RCC 7860 (cell line): ENCODE measurements around the gene CERT1.
"Not testable (repeated sequence)": the region's sequence is repeated elsewhere in the genome, so short reads cannot be mapped to it uniquely, and the experiment has no call there.

Source experiments
- DNase-seq: peaks from one replicate; pipeline ENCODE4 v3.0.0-alpha.2; 2015; ENCODE audit warnings: low spot score
- FAIRE-seq: peaks from 2 replicates; lab custom pipeline; 2012; peaks lifted over from hg19 to GRCh38; lab: Jason Lieb, UNC

Gene CERT1

DNA sequence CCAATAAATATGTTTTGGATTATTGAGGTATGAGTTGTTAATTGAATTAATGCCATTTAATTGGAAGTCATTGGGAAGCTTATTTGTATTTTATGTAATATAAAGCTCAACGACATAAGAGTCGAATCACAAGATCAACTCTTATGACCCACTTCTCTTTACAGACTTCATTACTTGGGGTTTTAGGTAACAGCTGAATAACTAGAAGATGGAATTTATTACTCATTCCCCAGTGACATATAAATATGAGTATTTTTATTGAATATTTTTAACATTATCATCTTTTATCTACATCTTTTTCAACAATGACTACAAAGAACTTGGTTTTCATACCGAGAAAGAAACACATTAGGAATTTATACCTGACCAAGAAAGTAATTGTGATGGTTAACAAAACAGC, 153.3 kb downstream of the CERT1 start:
- FAIRE-seq (no peak), DNase-seq (no peak)

DNA sequence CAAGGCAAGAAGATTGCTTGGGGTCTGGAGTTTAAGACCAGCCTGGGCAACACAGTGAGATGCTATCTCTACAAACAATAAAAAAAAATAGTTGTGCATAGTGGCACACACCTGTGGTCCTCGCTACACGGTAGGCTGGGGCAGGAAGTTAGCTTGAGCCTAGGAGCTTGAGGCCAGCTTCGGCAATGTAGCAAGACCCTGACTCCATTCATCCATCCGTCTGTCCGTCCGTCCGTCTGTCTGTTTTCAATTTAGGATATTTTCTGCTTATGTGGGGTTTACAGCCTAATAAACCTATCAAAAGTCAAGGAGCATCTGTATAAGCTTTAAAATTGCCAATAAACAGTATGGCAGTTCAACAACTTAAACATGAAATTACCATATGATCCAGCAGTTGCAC, 154.7 kb downstream of the CERT1 start:
- FAIRE-seq, result no peak
- DNase-seq, result no peak

DNA sequence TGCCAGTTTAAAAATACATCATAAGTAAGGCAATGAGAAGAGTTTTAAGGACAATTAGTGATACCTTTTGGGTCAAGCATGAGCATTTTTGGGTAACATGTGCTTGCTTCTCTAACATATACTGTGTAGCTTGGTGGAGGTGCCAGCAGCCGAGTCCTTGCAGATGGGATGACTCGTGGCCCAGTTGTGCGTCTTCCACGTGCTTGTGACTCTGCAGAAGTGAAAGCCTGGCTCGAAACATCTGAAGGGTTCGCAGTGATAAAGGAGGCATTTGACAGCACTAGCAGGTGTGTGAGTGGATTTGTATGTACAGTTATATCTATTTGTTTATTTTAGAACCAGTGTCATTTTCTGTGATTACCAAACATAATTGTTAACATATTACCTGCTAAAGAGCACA, 156.2 kb downstream of the CERT1 start:
- DNase-seq, result no peak

DNA sequence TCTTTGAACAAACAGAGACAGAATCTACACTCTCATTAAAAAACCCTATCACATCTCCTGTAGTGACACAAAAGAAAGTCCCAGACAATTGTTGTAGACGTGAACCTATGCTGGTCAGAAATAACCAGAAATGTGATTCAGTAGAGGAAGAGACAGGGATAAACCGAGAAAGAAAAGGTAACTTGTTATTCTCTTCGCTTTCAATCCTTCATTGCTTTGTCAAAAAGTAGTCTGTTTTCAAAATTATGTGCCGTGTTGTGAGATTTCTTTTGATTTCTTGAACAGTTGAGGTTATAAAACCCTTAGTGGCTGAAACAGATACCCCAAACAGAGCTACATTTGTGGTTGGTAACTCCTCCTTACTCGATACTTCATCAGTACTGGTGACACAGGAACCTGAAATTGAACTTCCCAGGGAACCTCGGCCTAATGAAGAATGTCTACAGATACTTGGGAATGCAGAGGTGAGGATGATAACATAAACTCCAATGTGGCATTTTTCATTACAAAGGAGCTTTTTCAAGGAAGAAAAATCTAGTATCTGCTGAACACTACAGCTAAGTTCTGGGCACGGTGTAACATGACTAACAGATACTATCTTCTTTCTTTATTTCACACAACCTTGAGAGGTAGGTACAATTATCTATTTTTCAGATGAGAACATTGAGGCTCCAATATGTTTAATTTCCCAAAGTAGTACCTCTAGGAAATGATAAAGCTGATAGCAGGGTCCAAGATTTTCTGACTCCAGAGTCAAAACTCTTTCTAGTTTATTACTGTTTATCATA, 160.1 kb downstream of the CERT1 start:
- no peak for FAIRE-seq
- DNase-seq, result no peak

More for the DNA sequence above, 156.2 kb downstream of the CERT1 start:
- FAIRE-seq, result no peak

DNA sequence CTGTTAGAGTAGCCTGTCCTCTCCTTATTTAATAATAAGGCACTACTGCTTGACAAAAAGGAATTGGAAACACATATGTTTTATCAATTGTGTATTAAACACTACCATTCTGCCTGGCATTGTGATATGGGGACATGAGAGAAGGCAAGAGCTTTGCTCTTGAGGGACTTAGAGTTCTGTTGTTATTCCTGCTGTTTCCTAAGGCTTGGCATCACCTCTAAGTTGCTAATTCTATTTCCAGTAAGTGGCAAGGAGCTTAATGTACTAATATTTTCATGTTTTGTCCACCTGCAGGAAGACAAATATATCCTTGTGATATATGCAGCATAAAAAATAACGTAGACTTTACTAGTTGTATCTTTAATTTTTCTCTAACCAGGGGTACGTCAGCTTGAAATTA, 161.8 kb downstream of the CERT1 start:
- DNase-seq (no peak), FAIRE-seq (no peak)

DNA sequence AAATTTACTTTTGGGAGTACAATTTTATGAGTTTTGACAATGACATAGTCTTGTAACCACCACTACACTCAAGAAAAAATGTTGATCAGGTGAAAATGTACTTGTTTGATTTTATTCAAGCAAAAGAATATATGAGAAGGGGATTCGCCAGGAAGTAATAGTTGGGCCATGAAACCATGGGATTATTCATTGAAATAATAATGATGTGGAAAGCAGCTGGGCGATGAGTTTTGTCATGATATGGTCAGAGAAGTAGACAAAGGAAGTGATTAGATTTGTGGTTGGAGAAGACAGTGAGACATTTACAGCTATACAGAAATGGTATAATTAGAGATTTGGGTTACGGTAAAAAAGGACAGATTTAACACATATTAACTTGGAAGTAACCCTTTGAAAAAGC, 163.2 kb downstream of the CERT1 start:
- FAIRE-seq, result no peak

DNA sequence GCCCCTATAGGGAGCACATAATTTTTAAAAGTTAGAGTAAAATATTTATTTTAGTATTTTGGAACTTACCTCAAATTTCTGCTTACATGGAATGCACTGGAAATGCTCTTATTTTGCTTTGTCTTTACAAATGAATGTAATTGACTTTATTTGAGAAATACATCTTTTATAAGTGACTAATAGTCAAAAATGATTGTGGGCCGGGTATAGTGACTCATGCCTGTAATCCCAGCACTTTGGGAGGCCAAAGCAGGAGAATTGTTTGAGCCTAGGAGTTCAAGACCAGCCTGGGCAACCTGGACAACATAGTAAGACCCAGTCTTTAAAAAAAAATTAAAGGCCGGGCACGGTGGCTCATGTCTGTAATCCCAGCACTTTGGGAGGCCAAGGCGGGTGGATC, 168.6 kb downstream of the CERT1 start:
- DNase-seq, result no peak
- no peak for FAIRE-seq

More for the DNA sequence above, 163.2 kb downstream of the CERT1 start:
- DNase-seq, result peak; percentile 20

DNA sequence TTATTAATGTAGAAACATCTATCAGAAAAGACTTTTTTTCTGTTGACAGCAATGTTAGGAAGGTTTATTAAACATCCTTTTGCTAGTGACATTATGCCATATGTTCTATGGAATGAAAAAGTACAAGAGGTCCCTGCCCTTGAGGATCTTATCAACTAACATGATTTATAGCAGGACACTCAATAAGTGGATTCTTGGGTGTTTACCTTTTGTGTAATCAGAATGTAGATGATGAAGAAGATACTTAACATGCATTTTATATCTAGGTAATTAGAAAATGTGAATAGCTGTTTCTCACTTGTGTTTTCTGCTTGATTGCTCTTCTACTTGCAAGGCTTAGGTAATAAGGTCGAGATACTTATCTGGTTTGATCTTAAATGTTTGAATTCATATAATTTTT, 169.5 kb downstream of the CERT1 start:
- FAIRE-seq (no peak), DNase-seq (no peak)

DNA sequence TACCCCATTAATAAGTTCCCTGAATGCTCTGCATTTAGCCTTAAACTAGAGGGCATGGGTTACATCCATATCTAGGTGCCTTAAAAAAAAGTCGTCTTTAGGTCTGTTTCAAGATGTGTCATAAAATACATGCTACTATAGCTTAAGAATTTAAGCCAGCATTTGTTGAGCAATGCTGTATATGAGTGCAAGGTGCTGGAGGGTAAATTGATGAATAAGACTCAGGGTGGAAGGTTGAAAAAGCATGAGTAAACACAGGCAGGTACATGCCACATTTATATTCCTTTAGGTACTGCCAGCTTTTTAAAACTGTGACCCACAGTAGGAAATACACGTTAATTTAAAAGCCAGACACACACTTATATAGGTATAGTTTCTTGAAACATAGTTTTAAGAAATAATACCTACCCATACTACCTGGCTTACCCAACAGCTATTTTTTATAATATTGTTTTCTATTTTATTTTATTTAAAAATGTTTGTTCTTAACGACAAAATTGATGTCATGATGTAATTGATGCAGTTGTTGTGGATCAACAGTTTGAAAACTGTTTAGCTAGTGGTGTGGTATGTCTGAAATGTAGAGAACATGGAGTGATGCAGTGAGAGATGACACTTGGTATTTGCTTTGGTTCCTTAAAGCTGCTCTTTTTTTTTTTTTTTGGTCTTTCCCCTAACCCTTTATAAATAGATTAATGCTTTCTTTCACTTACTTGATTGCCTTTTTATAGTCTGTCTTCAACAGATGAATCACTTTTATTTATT, 170.5 kb downstream of the CERT1 start:
- no peak for FAIRE-seq
- no peak for DNase-seq

DNA sequence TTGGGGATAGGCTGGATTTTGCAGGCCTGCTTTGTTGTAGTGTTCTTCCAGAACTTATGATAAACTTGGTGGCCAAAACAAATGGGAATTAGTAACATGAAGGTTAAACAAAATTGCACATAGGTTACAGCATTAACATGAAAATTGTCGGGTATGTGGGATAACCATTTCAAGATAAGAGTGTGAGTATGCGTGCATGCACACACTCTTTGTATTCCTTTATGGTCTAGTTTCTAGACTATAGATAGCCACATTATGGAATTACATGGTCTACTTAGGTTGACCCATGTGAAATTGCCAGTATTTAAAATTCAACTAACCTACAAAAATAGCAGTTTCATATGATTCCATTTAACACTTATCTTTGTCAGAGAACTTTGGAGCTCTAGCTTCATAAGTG, 173.0 kb downstream of the CERT1 start:
- DNase-seq (no peak), FAIRE-seq (no peak)

DNA sequence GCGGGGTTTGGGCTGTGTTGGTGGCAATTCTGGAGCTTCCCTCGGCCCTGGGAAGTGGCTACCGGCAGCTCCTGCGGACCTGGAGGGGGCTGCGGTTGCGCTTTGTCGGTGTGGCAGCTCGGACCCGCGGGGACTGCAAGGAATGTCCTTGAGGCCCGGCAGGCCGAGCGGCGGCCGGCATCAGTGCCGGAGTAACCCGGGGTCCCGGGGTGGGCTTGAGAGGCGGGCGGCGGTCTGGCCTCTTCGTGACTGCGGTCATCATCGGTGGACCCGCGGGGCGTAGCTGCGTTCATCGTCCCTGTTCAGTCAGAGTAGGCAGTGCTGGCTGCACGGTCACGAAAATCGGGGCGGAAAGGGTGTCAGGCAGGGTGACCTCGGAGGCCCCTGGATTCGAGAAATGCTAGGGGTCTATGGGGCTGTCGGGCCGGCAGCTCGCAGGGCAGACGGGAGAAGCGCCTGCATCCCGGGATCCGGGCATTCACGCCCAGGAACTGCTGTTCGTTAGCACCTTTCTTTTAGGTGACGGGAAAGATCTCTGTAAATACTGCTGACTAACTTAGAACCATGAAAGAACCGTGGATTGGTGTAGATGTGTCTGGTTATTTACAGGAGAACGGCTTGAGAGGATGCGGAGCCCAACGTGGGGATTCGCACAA, 173.9 kb downstream of the CERT1 start:
- no peak for FAIRE-seq
- no peak for DNase-seq

DNA sequence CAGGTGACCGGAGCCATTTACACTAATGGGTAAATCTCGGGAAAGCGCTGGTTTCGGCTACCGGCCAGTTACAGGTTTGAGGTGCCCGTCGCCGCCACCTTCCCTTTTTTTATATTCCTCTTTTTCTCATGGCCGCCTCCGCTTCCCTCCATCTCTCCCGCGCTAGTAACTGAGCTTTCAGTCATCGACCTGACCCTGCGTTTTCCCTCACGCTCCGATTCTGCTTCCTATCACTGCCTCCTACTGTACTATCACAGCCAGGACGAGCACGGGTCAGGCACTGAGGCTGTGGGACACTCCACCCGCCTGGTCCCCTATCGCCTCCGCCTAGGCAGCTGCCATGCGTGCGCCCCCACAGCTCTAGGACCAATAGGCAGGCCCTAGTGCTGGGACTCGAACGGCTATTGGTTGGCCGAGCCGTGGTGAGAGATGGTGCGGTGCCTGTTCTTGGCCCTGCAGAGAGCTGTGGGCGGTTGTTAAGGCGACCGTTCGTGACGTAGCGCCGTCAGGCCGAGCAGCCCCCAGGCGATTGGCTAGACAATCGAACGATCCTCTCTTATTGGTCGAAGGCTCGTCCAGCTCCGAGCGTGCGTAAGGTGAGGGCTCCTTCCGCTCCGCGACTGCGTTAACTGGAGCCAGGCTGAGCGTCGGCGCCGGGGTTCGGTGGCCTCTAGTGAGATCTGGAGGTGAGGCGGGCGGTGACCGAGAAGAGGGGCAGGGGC, 174.7 kb downstream of the CERT1 start, which contains the start of gene HMGCR:
HMGCR (plus strand) TSS at position 606 of the 722 bp plus-strand sequence. CDS start 5,386 bp downstream, outside the sequence.
- peak; percentile 96 for DNase-seq
- FAIRE-seq, result peak; percentile 80

DNA sequence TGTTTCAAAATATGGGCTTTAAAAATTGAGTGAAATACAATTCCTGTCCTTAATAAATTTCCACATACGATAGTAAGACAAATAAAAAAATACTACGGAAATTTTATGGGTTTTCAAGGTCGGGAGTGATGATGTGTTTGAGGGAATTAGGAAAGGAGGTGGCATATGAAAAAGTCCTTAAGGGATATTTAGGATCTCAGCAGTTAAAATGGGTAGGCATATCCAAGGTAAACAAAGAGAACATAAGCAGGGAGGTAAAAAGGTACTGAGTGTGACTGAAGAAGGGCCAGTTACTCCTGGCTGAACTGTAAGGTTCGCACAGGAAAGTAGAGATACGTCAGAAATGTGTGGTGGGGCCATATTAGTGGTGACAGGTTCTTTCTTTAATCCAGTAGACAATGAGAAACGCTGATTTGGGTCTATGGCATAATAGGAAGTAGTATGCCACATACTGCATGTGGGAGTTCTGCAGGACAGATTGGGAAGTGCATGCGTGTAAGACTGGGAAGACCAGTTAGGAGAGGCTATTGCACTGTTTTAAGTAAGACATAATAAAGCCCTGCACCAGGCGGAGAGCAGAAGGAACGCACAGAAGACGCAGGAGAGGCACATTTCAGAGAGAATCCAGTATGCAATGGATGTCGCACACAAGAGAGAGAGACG, 175.3 kb downstream of the CERT1 start:
- FAIRE-seq (no peak), DNase-seq (peak; percentile 72)

DNA sequence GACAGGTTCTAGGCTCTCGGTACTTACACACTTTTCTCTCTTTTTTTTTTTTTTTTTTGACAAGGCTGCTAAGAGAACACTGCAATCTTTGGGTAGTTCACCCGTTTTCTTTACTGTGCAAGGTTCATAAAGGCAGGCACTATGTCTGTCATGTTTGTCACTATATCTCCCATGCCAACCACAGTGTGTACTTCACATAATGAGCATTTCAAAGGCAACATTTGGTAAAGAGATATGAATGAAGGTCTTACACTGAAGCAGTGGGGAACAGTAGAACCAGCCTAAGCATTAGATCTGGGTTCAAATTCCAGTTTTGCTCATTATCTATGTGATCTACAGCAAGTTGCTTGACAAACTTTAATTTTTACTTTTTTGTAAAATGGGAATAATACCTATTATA, 175.9 kb downstream of the CERT1 start:
- FAIRE-seq (no peak), DNase-seq (no peak)

DNA sequence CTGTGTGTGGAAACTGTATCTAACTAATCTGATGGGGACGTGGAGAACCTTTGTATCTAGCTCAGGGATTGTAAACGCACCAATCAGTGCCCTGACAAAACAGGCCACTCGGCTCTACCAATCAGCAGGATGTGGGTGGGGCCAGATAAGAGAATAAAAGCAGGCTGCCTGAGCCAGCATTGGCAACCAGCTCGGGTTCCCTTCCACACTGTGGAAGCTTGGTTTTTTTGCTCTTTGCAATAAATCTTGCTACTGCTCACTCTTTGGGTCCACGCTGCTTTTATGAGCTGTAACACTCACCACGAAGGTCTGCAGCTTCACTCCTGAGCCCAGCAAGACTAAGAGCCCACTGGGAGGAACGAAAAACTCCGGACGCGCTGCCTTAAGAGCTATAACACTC, 177.0 kb downstream of the CERT1 start:
- DNase-seq, FAIRE-seq: not testable (repeated sequence)

DNA sequence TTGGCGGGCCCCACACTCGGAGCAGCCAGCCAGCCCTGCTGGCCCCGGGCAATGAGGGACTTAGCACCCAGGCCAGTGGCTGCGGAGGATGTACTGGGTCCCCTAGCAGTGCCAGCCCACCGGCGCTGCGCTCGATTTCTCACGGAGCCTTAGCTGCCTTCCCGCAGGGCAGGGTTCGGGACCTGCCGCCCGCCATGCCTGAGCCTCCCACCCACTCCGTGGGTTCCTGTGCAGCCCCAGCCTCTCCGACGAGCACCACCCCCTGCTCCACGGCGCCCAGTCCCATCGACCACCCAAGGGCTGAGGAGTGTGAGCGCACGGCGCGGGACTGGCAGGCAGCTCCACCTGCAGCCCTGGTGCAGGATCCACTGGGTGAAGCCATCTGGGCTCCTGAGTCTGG, 177.7 kb downstream of the CERT1 start:
- not testable (repeated sequence) for DNase-seq, FAIRE-seq

DNA sequence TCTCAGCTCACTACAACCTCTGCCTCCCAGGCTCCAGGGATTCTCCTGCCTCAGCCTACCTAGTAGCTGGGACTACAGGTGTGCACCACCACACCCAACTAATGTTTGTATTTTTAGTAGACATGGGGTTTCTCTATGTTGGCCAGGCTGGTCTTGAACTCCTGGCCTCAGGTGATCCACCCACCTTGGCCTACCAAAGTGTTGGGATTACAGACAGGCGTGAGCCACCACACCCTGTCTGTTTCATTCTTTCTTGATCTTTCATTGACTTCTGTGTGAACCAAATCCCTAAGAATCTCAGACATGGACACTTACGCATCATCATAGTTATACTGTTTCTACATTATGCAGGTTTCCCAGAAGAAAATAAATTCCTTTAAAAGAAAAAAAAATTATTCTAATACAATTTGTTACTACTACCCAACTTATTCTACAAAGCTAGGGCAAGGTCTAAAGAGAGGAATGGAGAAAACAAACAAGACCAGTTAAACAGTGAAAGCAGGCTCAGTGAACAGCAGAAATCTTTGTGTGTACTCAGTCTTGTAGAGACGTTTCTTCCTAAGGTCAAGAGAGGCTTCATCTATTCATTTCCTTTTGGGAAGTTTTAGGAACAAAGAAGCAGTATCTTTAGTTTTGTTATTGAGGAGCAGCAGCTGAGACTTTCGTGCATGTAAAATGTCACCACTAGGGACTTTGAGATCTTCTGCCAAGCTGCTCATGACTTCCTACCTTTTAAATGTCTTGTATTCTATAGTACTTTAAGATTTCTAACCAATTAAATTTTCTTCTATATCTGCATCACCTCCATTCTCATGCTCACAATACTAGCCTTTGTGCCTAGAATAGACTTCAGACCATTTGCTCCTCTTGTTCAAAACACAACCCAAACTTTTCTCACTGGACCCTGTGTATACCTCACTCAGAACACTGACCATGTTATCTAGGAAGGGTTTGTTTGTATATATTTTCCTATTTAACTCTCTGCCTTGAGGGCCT, 180.0 kb downstream of the CERT1 start:
- no peak for DNase-seq
- no peak for FAIRE-seq

DNA sequence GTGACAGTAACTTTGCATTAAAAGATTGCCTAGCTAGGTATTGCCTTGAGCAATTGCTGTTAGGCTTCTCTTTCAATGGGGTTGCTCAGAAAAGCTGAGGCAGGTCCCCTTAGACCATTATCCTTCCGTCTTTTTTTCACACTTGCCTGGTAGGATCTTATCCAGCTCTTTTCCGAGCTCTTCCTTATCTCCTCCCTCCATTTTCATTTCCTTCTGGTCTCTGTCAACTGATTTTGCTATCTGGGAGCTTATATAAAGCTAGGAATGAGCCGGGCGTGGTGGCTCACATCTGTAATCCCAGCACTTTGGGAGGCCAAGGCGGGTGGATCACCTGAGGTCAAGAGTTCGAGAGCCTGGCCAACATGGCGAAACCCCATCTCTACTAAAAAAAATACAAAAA, 181.0 kb downstream of the CERT1 start:
- FAIRE-seq (no peak), DNase-seq (no peak)
